Activated T-cell treated with anti-CD3 and anti-CD28 coated beads, Interleukin-2, amount 50 U/mL, for 4 hours (primary cell): Measurements from ENCODE around the gene TAS2R43. TPM values are rescaled to one million over a fixed set of nuclear protein-coding genes. Genes with fewer than 3 reads are reported as not detected.

ENCODE experiments used
- total RNA-seq, 3 donors: library from RNA; stranded (reverse); gene quantifications; one replicate each; pipeline ENCODE4 v1.2.1, GENCODE V29; 2021

TAS2R43 gene
- total RNA-seq, 3 donors from 2014 or later = 0.63 to 0.79 (median 0.78) TPM

Other genes starting within 250 kb of the TAS2R43 start
- 1 to 10 TPM in 1 of 3 donors, under 1 TPM in 2; 0.32 to 1.3 (median 0.91) TPM for gene PRR4, start 242.8 kb downstream of the TAS2R43 start, total RNA-seq
- 10 to 100 TPM in 2 of 3 donors, 1 to 10 TPM in 1; 8.6 to 12.5 (median 10.4) TPM for gene PRH1, start 208.1 kb downstream of the TAS2R43 start, total RNA-seq
- under 1 TPM; 0.19 to 0.26 (median 0.23) TPM for gene TAS2R13, start 182.8 kb downstream of the TAS2R43 start, total RNA-seq
- under 1 TPM in 1 of 3 donors, not detected in 2; 0.34 TPM for gene PRH2, start 163.1 kb downstream of the TAS2R43 start, total RNA-seq
- 1 to 10 TPM in 2 of 3 donors, under 1 TPM in 1; 0.89 to 1.3 (median 1.0) TPM for gene TAS2R14, start 153.1 kb downstream of the TAS2R43 start, total RNA-seq
- gene TAS2R50, start 105.4 kb downstream of the TAS2R43 start, total RNA-seq = under 1 TPM in 1 of 3 donors, not detected in 2; 0.35 TPM
- gene TAS2R20, start 94.0 kb downstream of the TAS2R43 start, total RNA-seq = under 1 TPM; 0.53 to 0.63 (median 0.61) TPM
- gene TAS2R19, start 69.7 kb downstream of the TAS2R43 start, total RNA-seq = 1 to 10 TPM in 1 of 3 donors, under 1 TPM in 2; 0.87 to 1.1 (median 0.95) TPM
- 1 to 10 TPM in 1 of 3 donors, under 1 TPM in 2; 0.86 to 1.0 (median 0.98) TPM for gene TAS2R31, start 60.9 kb downstream of the TAS2R43 start, total RNA-seq
- gene TAS2R46, start 30.0 kb downstream of the TAS2R43 start, total RNA-seq = under 1 TPM; 0.58 to 0.82 (median 0.66) TPM
- 1 to 10 TPM in 1 of 3 donors, under 1 TPM in 2; 0.53 to 1.1 (median 0.78) TPM for gene TAS2R30, start 42.3 kb upstream of the TAS2R43 start, total RNA-seq
- gene SMIM10L1, start 78.9 kb upstream of the TAS2R43 start, total RNA-seq = 10 to 100 TPM; 12.4 to 14.9 (median 13.3) TPM
- gene TAS2R42, start 94.6 kb upstream of the TAS2R43 start, total RNA-seq = not detected
- gene PRB3, start 177.4 kb upstream of the TAS2R43 start, total RNA-seq = not detected
- not detected for gene PRB4, start 218.1 kb upstream of the TAS2R43 start, total RNA-seq